ENCODE data around the gene TCF12. TPM values are rescaled to one million over a fixed set of nuclear protein-coding genes. Genes with fewer than 3 reads are reported as not detected.

Gene TCF12
- total RNA-seq, 3 donors from 2014 or later = 164 to 198 (median 174) TPM

DNA sequence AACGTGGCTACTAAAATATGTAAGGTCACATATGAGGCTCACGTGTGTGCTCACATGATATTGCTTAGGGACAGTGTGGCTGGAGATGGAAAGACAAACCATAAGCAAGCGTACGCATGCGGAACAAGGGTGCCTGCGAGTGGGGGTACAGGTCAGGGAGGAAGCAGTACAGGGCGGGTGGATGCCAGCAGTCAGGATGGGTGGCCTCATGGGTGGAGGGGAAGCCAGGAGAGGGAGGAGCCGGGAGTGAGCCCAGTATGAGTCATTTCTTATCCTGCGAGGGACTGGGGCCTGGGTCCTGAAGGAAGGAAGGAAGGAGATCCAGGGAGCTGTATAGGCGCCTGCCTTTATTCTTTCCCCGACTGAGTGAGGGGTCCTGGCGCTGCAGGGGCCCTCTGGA, 415.8 kb downstream of the TCF12 start:
- Histone ChIP-seq H3K27ac (no peak overlapping the region), H3K4me1 (no peaks in the 10 kb centered on the region), H3K4me3 (no peak overlapping the region), H3K9me3 (no peaks in the 10 kb centered on the region), H3K27me3 (no peaks in the 10 kb centered on the region), H3K36me3 (no peaks in the 10 kb centered on the region)
- intact Hi-C loops (cut with DNase I; ENCODE audit: low total_unique reads) = no loop called here
- DNase-seq (ENCODE audit: low spot score in 2 of 2) = no peak
- TF ChIP-seq POLR2AphosphoS5 (IDR thresholded peaks at IDR 0.05) (no peak), POLR2A (IDR thresholded peaks at IDR 0.05) (no peak)
- TF ChIP-seq, protein P1, sequence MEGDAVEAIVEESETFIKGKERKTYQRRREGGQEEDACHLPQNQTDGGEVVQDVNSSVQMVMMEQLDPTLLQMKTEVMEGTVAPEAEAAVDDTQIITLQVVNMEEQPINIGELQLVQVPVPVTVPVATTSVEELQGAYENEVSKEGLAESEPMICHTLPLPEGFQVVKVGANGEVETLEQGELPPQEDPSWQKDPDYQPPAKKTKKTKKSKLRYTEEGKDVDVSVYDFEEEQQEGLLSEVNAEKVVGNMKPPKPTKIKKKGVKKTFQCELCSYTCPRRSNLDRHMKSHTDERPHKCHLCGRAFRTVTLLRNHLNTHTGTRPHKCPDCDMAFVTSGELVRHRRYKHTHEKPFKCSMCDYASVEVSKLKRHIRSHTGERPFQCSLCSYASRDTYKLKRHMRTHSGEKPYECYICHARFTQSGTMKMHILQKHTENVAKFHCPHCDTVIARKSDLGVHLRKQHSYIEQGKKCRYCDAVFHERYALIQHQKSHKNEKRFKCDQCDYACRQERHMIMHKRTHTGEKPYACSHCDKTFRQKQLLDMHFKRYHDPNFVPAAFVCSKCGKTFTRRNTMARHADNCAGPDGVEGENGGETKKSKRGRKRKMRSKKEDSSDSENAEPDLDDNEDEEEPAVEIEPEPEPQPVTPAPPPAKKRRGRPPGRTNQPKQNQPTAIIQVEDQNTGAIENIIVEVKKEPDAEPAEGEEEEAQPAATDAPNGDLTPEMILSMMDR (IDR thresholded peaks at IDR 0.05) = no peak

DNA sequence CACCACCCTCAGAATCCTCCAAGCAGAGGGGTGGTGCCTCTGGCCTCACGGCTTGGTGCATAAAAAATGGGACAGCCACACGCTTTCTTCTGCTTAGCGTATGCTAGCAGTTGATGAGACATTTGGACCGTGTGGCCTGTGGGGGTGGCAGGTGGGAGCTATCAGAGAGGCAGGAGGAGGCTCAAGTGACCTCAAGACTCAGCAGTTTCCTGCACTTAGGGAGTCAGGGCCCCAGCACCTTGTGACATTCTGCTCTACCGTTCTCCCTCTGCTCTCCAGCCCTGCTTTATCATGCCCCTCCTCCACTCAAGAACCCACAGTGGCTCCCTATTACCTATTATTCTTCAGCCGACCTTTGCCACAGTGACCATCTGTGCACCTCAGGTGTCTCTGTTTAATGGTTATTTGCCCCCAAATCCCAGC, 416.9 kb downstream of the TCF12 start:
- Histone ChIP-seq H3K36me3 (no peaks in the 10 kb centered on the region), H3K9me3 (no peaks in the 10 kb centered on the region), H3K4me3 (no peak overlapping the region), H3K27me3 (no peaks in the 10 kb centered on the region), H3K27ac (no peak overlapping the region), H3K4me1 (no peaks in the 10 kb centered on the region)
- TF ChIP-seq POLR2AphosphoS5 (IDR thresholded peaks at IDR 0.05) (no peak), POLR2A (IDR thresholded peaks at IDR 0.05) (no peak)
- TF ChIP-seq, protein P1 (IDR thresholded peaks at IDR 0.05) = no peak
- intact Hi-C loops (cut with DNase I; ENCODE audit: low total_unique reads) = no loop called here
- DNase-seq (ENCODE audit: low spot score in 2 of 2) = no peak

DNA sequence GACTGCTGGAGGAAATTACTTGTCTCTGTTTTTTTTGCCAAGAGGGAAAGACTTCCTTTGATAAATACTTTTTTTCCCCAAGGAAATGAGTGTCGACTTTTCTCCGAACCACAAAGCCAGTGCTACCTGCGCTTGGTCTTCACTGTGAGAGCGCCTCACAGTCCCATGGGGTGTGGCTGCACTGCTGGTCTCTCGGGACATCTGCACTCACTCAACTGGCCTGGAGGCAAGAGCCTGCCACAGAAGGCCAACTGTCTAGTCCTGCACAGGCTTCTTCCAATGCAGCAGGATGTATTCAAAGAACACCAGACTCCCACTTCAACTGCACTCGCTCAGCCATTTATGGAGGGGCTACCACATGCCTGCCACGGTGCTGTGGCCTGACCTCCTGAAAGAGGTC, 417.3 kb downstream of the TCF12 start:
- intact Hi-C loops (cut with DNase I; ENCODE audit: low total_unique reads) = no loop called here
- no peaks in the 10 kb centered on the region for H3K36me3 ChIP-seq
- no peaks in the 10 kb centered on the region for H3K9me3 ChIP-seq
- H3K4me3 ChIP-seq = no peak overlapping the region
- H3K4me1 ChIP-seq = no peaks in the 10 kb centered on the region
- no peak overlapping the region for H3K27ac ChIP-seq
- H3K27me3 ChIP-seq = no peaks in the 10 kb centered on the region
- DNase-seq (ENCODE audit: low spot score in 2 of 2) = no peak
- TF ChIP-seq POLR2AphosphoS5 (IDR thresholded peaks at IDR 0.05) = no peak
- TF ChIP-seq, protein P1 (IDR thresholded peaks at IDR 0.05) = no peak
- no peak for TF ChIP-seq POLR2A (IDR thresholded peaks at IDR 0.05)

DNA sequence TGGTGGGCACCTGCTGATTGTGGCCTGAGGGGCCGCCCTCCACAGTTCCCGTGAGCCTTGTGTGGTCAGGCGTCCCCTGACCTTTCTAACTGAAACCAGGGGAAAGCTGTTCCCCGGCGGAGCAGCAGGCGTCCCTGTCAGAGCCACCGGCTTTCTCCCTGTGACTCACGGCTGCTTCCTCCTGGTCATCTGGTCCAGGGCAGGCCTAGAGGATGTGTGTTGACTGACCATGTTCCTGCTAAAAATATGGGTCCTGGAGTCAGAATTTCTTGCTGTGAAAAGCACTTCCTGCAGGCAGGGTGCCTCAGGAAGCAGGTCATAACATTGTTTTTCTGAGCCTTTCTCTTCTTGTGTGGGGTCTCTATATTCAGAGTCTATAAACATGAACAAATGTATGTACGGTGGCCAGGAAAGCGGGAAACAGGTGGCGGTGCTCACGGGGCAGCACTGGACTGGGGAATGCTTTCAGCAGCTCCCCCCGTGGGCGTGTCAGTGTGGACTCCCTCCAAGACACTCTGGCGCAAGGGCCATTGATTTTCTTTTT, 419.5 kb downstream of the TCF12 start:
- Histone ChIP-seq H3K27me3 (no peaks in the 10 kb centered on the region), H3K4me3 (peak overlapping the region in 1 of 3 donors; percentile 23), H3K36me3 (no peaks in the 10 kb centered on the region), H3K4me1 (no peaks in the 10 kb centered on the region), H3K9me3 (no peaks in the 10 kb centered on the region), H3K27ac (peak overlapping the region; percentile 29 to 61)
- no peak for DNase-seq (ENCODE audit: low spot score in 2 of 2)
- intact Hi-C loops (cut with DNase I; ENCODE audit: low total_unique reads) = no loop called here
- TF ChIP-seq POLR2AphosphoS5 (IDR thresholded peaks at IDR 0.05) (no peak), POLR2A (IDR thresholded peaks at IDR 0.05) (no peak)
- TF ChIP-seq, protein P1 (IDR thresholded peaks at IDR 0.05) = no peak

DNA sequence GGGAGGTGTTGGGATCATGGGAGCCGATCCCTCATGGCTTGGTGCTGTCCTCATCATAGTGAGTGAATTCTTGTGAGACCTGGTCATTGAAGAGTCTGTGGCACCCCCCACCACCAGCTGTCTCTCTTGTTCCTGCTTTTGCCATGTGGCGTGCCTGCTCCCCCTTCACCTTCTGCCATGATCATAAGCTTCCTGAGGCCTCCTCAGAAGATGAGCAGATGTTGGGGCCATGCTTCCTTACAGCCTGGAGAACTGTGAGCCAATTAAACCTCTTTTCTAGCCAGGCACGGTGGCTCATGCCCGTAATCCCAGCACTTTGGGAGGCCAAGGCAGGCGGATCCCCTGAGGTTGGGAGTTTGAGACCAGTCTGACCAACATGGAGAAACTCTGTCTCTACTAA, 420.9 kb downstream of the TCF12 start:
- intact Hi-C loops (cut with DNase I; ENCODE audit: low total_unique reads) = no loop called here
- no peak overlapping the region for H3K4me3 ChIP-seq
- no peak for TF ChIP-seq POLR2AphosphoS5 (IDR thresholded peaks at IDR 0.05)
- TF ChIP-seq, protein P1 (IDR thresholded peaks at IDR 0.05) = no peak
- no peak for TF ChIP-seq POLR2A (IDR thresholded peaks at IDR 0.05)
- H3K27me3 ChIP-seq = no peaks in the 10 kb centered on the region
- no peak overlapping the region for H3K27ac ChIP-seq
- H3K9me3 ChIP-seq = no peaks in the 10 kb centered on the region
- H3K4me1 ChIP-seq = no peaks in the 10 kb centered on the region
- H3K36me3 ChIP-seq = no peaks in the 10 kb centered on the region
- no peak for DNase-seq (ENCODE audit: low spot score in 2 of 2)

Other genes with a start within 250 kb of the TCF12 start
- 10 to 100 TPM; 66.1 to 94.8 (median 86.5) TPM for gene ZNF280D, start 185.1 kb upstream of the TCF12 start, total RNA-seq